ENCODE measurements around the gene ADAM12.
"Not testable (repeated sequence)": the region's sequence is repeated elsewhere in the genome, so short reads cannot be mapped to it uniquely, and the experiment has no call there.

Gene ADAM12

GRCh38 chr10:126373972-126374371, 14.3 kb downstream of the ADAM12 start:
- peak; percentile 77 for DNase-seq (ENCODE audit: low read depth, low spot score)

- peak; percentile 50 for DNase-seq (ENCODE audit: low read depth, low spot score)
Measured at GRCh38 chr10:126373147-126373546, 15.1 kb downstream of the ADAM12 start.

GRCh38 chr10:126372396-126372795, 15.9 kb downstream of the ADAM12 start:
- no peak for DNase-seq (ENCODE audit: low read depth, low spot score)

- no peak for DNase-seq (ENCODE audit: low read depth, low spot score)
Measured at GRCh38 chr10:126369125-126369710, 19.1 kb downstream of the ADAM12 start.

GRCh38 chr10:126357169-126357568, 31.1 kb downstream of the ADAM12 start:
- no peak for DNase-seq (ENCODE audit: low read depth, low spot score)

- DNase-seq (ENCODE audit: low read depth, low spot score): no peak
Measured at GRCh38 chr10:126353666-126354065, 34.6 kb downstream of the ADAM12 start.

GRCh38 chr10:126352453-126352852, 35.8 kb downstream of the ADAM12 start:
- DNase-seq (ENCODE audit: low read depth, low spot score): no peak

- DNase-seq (ENCODE audit: low read depth, low spot score): no peak
Measured at GRCh38 chr10:126351021-126351420, 37.3 kb downstream of the ADAM12 start.

- DNase-seq (ENCODE audit: low read depth, low spot score): no peak
Measured at GRCh38 chr10:126350216-126350992, 37.9 kb downstream of the ADAM12 start.

GRCh38 chr10:126349676-126350075, 38.6 kb downstream of the ADAM12 start:
- DNase-seq (ENCODE audit: low read depth, low spot score): no peak

- DNase-seq (ENCODE audit: low read depth, low spot score): no peak
Measured at GRCh38 chr10:126349101-126349500, 39.2 kb downstream of the ADAM12 start.

GRCh38 chr10:126343496-126343895, 44.8 kb downstream of the ADAM12 start:
- not testable (repeated sequence) for DNase-seq (ENCODE audit: low read depth, low spot score)

GRCh38 chr10:126342680-126343079, 45.6 kb downstream of the ADAM12 start:
- DNase-seq (ENCODE audit: low read depth, low spot score): no peak

GRCh38 chr10:126341491-126341890, 46.8 kb downstream of the ADAM12 start:
- DNase-seq (ENCODE audit: low read depth, low spot score): no peak

- no peak for DNase-seq (ENCODE audit: low read depth, low spot score)
Measured at GRCh38 chr10:126337251-126337810, 50.9 kb downstream of the ADAM12 start.

GRCh38 chr10:126336801-126337200, 51.5 kb downstream of the ADAM12 start:
- no peak for DNase-seq (ENCODE audit: low read depth, low spot score)

- no peak for DNase-seq (ENCODE audit: low read depth, low spot score)
Measured at GRCh38 chr10:126334272-126334671, 54.0 kb downstream of the ADAM12 start.

- no peak for DNase-seq (ENCODE audit: low read depth, low spot score)
Measured at GRCh38 chr10:126332576-126332975, 55.7 kb downstream of the ADAM12 start.

GRCh38 chr10:126331101-126331500, 57.2 kb downstream of the ADAM12 start:
- DNase-seq (ENCODE audit: low read depth, low spot score): no peak

- no peak for DNase-seq (ENCODE audit: low read depth, low spot score)
Measured at GRCh38 chr10:126324826-126325225, 63.5 kb downstream of the ADAM12 start.

- DNase-seq (ENCODE audit: low read depth, low spot score): no peak
Measured at GRCh38 chr10:126321440-126321839, 66.8 kb downstream of the ADAM12 start.

- no peak for DNase-seq (ENCODE audit: low read depth, low spot score)
Measured at GRCh38 chr10:126317751-126318150, 70.5 kb downstream of the ADAM12 start.

All from brain pericyte (primary cell).